Spinal cord (tissue), 10 donors: Measurements from ENCODE around the gene HERPUD2. TPM values are rescaled to one million over a fixed set of nuclear protein-coding genes. Genes with fewer than 3 reads are reported as not detected.
A peak's percentile ranks its signal among the peaks of the same experiment; 100 is the strongest.
"Not testable (repeated sequence)": the region's sequence is repeated elsewhere in the genome, so short reads cannot be mapped to it uniquely, and the experiment has no call there.

Source experiments
- DNase-seq, 6 donors: peaks; one replicate each; pipeline versions ENCODE4 v3.0.0 to v3.0.0-alpha.2; 2013 to 2015; ENCODE audit warnings: low spot score in 6 of 6, low read depth in 4 of 6
- H3K27ac ChIP-seq: one replicate; pipeline ENCODE4 v1.5.1; 2013; ENCODE audit warnings: low read depth, low read length, control low read depth
- H3K27me3 ChIP-seq: one replicate; pipeline ENCODE4 v1.6.1; 2013; ENCODE audit warnings: low read length; ENCODE audit not compliant: control insufficient read depth, insufficient read depth
- H3K36me3 ChIP-seq: one replicate; pipeline ENCODE4 v1.6.1; 2013; ENCODE audit warnings: low read length; ENCODE audit not compliant: control insufficient read depth, insufficient read depth
- H3K4me1 ChIP-seq: one replicate; pipeline ENCODE4 v1.6.1; 2013; ENCODE audit warnings: low read length; ENCODE audit not compliant: control insufficient read depth, insufficient read depth
- H3K4me3 ChIP-seq: one replicate; pipeline ENCODE4 v1.5.1; 2013; ENCODE audit warnings: low read depth, low read length, control low read depth
- H3K9me3 ChIP-seq: one replicate; pipeline ENCODE4 v1.6.1; 2013; ENCODE audit warnings: low read length; ENCODE audit not compliant: control insufficient read depth, insufficient read depth
- WGBS: methylation state at CpG from one replicate; pipeline ENCODE4 v1.1.5; 2013; ENCODE audit warnings: missing lambda C conversion rate; ENCODE audit not compliant: insufficient coverage; 5-methylcytosine and 5-hydroxymethylcytosine counted together
- polyA plus RNA-seq, 2 donors: library from polyadenylated mRNA; unstranded; fragments of 120-200 nt; gene quantifications; one replicate each; pipeline ENCODE4 v1.2.1, GENCODE V29; 2013; ENCODE audit not compliant: insufficient read length in 2 of 2
- total RNA-seq, 2 donors: library from RNA; depleted of rRNA in 1 of 2; stranded (reverse); fragments of 120-200 nt in 1 of 2; fragments of >200 nt in 1 of 2; gene quantifications; one replicate each; pipeline versions ENCODE4 v1.2.3 to v1.2.4, GENCODE V29; 2013 to 2014
- donor health status: healthy.

Gene HERPUD2
- total and polyA plus RNA-seq, 4 donors, result 21.4 to 28.7 (median 23.4) TPM

GRCh38 chr7:35599645-35600044 lies 95.3 kb downstream of the HERPUD2 start:
- no peak for DNase-seq
- Histone ChIP-seq H3K27me3 (no peaks in the 10 kb centered on the region), H3K4me1 (peaks cover 3% of the 10 kb centered on the region), H3K9me3 (no peaks in the 10 kb centered on the region), H3K4me3 (no peak overlapping the region), H3K36me3 (no peaks in the 10 kb centered on the region), H3K27ac (no peak overlapping the region)
- 100% methylated on average over 1 of the region's 1 CpG for WGBS

GRCh38 chr7:35599061-35599460 lies 95.9 kb downstream of the HERPUD2 start:
- peak in 1 of 6 donors; percentile 73 for DNase-seq
- H3K4me3 ChIP-seq, result no peak overlapping the region
- no peaks in the 10 kb centered on the region for H3K27me3 ChIP-seq
- H3K9me3 ChIP-seq, result no peaks in the 10 kb centered on the region
- H3K27ac ChIP-seq, result no peak overlapping the region
- H3K36me3 ChIP-seq, result no peaks in the 10 kb centered on the region
- H3K4me1 ChIP-seq, result peaks cover 3% of the 10 kb centered on the region
- no CpG with 5 or more reads among the region's 2 CpGs for WGBS

- 79% methylated on average over 2 of the region's 2 CpGs for WGBS
- Histone ChIP-seq H3K36me3 (peaks cover 2% of the 10 kb centered on the region), H3K4me1 (peaks cover 3% of the 10 kb centered on the region), H3K4me3 (no peak overlapping the region), H3K27ac (no peak overlapping the region), H3K27me3 (no peaks in the 10 kb centered on the region), H3K9me3 (no peaks in the 10 kb centered on the region)
- peak in 1 of 6 donors; percentile 20 for DNase-seq
These were observed 98.9 kb downstream of the HERPUD2 start for GRCh38 chr7:35596061-35596460.

- H3K27ac ChIP-seq, result no peak overlapping the region
- peaks cover 3% of the 10 kb centered on the region for H3K4me1 ChIP-seq
- H3K27me3 ChIP-seq, result no peaks in the 10 kb centered on the region
- no peaks in the 10 kb centered on the region for H3K9me3 ChIP-seq
- H3K36me3 ChIP-seq, result peaks cover 2% of the 10 kb centered on the region
- H3K4me3 ChIP-seq, result no peak overlapping the region
- DNase-seq, result no peak
- WGBS, result 71% methylated on average over 7 of the region's 8 CpGs
These were observed 101.0 kb downstream of the HERPUD2 start for GRCh38 chr7:35593899-35594298.

GRCh38 chr7:35588647-35589046 lies 106.3 kb downstream of the HERPUD2 start:
- Histone ChIP-seq H3K9me3 (no peaks in the 10 kb centered on the region), H3K27ac (no peak overlapping the region), H3K27me3 (no peaks in the 10 kb centered on the region), H3K4me3 (no peak overlapping the region), H3K36me3 (peaks cover 2% of the 10 kb centered on the region), H3K4me1 (no peaks in the 10 kb centered on the region)
- no peak for DNase-seq
- WGBS, result 100% methylated on average over 2 of the region's 4 CpGs

GRCh38 chr7:35584990-35585389 lies 109.9 kb downstream of the HERPUD2 start:
- H3K27ac ChIP-seq, result no peak overlapping the region
- DNase-seq, result no peak
- H3K9me3 ChIP-seq, result no peaks in the 10 kb centered on the region
- no peaks in the 10 kb centered on the region for H3K36me3 ChIP-seq
- no peak overlapping the region for H3K4me3 ChIP-seq
- 50% methylated on average over 1 of the region's 2 CpGs for WGBS
- H3K4me1 ChIP-seq, result no peaks in the 10 kb centered on the region
- H3K27me3 ChIP-seq, result no peaks in the 10 kb centered on the region

- WGBS, result 88% methylated on average over 3 of the region's 3 CpGs
- H3K27me3 ChIP-seq, H3K4me3 ChIP-seq, H3K4me1 ChIP-seq, DNase-seq, H3K9me3 ChIP-seq, H3K36me3 ChIP-seq, H3K27ac ChIP-seq: not testable (repeated sequence)
These were observed 110.4 kb downstream of the HERPUD2 start for GRCh38 chr7:35584533-35584932.

Other genes starting within 250 kb of the HERPUD2 start
- gene SEPTIN7, start 105.9 kb upstream of the HERPUD2 start, total RNA-seq, result 100 to 1,000 TPM; 458 to 544 TPM
- 100 to 1,000 TPM; 498 to 600 TPM for gene SEPTIN7, start 105.9 kb upstream of the HERPUD2 start, polyA plus RNA-seq